ENCODE data around the gene EGR4. TPM values are rescaled to one million over a fixed set of nuclear protein-coding genes. Genes with fewer than 3 reads are reported as not detected.
A peak's percentile ranks its signal among the peaks of the same experiment; 100 is the strongest.

Gene EGR4
- total RNA-seq, 1 experiment from 2014 or later, result not detected

DNA sequence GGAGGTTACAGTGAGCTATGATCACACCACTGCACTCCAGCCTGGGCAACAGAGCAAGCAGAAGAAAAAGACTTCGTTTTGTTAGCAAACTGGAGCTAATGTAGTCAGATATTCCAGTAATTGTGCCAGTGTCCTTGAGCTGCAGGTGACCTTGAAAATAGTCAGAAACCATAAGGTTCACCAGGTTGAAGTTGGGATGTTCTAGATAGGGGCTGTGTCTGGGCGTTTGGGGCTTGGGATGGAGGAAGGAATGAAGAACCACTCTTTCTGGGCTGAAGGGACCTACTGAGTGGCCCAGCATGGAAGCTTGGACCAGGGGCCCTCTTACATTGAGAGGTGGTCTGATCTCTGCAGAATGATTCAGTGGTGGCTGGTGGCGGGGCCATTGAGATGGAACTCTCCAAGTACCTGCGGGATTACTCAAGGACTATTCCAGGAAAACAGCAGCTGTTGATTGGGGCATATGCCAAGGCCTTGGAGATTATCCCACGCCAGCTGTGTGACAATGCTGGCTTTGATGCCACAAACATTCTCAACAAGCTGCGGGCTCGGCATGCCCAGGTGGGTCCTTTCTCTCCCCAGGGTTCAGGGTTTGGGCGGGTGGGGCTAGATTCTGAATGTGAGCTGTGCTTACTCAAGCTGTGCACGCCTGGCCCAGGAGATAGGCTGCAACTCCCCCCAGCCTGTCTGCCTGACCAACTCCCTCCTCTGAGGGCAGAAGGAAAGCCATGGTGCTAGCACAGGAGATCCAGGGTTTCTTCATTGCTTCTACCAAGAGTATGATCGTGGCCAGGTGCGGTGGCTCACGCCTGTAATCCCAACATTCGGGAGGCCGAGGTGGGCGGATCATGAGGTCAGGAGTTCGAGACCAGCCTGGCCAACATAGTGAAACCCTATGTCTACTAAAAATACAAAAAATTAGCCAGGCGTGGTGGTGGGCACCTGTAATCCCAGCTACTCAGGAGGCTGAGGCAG lies 42.2 kb downstream of the EGR4 start:
- DNase-seq (ENCODE audit: low spot score), result no peak

- DNase-seq (ENCODE audit: low spot score), result no peak
Measured at GRCh38 chr2:73249636-73250035, 43.7 kb downstream of the EGR4 start.

DNA sequence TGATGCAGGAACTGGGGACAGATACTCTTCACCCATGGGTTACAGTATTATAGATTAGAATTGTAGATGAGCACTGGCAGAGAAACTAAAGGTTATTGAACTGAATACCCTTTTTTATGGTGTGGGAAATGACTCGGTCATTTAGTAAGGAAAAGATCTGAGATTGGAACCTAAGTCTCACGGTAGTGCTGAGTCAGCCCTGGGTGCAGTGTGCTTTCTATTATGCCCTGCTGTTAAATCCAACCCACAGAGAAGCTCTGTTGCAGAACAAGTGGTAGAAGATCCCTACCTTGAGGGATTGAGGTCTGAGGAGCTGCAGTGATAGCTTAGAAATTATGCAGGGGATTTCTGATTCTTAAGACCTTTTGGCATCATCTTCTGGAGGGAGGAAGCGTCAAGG lies 46.5 kb downstream of the EGR4 start:
- DNase-seq (ENCODE audit: low spot score), result no peak

GRCh38 chr2:73244580-73244979 lies 48.8 kb downstream of the EGR4 start:
- DNase-seq (ENCODE audit: low spot score), result no peak

DNA sequence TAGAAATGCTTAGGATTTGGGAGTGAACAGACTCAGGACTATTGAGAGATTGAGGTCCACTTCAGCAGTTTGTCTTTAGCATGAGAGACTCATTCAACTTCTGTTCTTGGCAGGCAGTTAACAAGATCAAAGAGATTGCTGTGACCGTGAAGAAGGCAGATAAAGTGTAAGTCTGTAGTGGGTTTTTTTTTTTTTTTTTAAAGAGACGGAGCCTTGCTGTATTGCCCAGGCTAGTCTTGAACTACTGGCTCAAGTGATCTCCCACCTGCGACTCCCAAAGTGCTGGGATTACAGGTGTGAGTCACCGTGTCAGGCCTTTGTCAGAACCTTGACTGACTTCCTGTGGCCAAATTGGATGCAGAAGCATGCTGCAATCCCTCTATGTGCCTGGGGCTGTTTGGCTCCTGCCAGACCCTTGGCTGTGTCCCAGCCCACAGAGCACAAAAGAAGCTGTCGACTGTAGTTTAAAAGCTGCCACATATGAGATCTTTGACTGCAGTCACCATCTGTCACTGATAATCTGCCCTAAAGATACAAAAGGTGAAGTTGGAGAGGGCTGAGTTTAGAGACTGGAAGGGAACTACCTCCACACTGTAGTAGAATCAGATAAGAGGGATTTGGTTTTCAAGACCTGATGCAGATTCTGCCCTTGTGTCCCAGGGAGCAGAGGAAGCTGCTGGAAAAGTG lies 49.3 kb downstream of the EGR4 start:
- DNase-seq (ENCODE audit: low spot score), result peak; percentile 74

Other genes with a start within 250 kb of the EGR4 start
- gene SFXN5, start 221.8 kb downstream of the EGR4 start, total RNA-seq (2014; rRNA removed; shearing (Covaris generic)), result 17.5 and 33.4 TPM in 2 replicates
- 52.2 and 58.8 TPM in 2 replicates for gene RAB11FIP5, start 180.6 kb downstream of the EGR4 start, total RNA-seq (2014; rRNA removed; shearing (Covaris generic))
- gene NOTO, start 91.0 kb downstream of the EGR4 start, total RNA-seq (2014; rRNA removed; shearing (Covaris generic)), result not detected in 2 replicates
- gene SMYD5, start 79.3 kb downstream of the EGR4 start, total RNA-seq (2014; rRNA removed; shearing (Covaris generic)), result 33.1 and 36.7 TPM in 2 replicates
- 39.3 and 48.8 TPM in 2 replicates for gene PRADC1, start 60.3 kb downstream of the EGR4 start, total RNA-seq (2014; rRNA removed; shearing (Covaris generic))
- 695 and 768 TPM in 2 replicates for gene CCT7, start 59.2 kb downstream of the EGR4 start, total RNA-seq (2014; rRNA removed; shearing (Covaris generic))
- gene FBXO41, start 9.1 kb downstream of the EGR4 start, total RNA-seq (2014; rRNA removed; shearing (Covaris generic)), result 2.4 and 2.9 TPM in 2 replicates
- 19.3 and 23.2 TPM in 2 replicates for gene ALMS1, start 92.3 kb upstream of the EGR4 start, total RNA-seq (2014; rRNA removed; shearing (Covaris generic))

Measured in A172 (cell line).